Chondrocyte (in vitro differentiated cells): Measurements from ENCODE around the gene GPN2. TPM values are rescaled to one million over a fixed set of nuclear protein-coding genes. Genes with fewer than 3 reads are reported as not detected.

Experiments
- DNase-seq: peaks from one replicate; pipeline ENCODE4 v3.0.0; 2021; ENCODE audit warnings: mixed read lengths, low spot score
- H3K27ac Mint-ChIP-seq: one replicate; pipeline ENCODE4 v1.8.0; 2021; ENCODE audit warnings: mild to moderate bottlenecking, moderate library complexity, mixed read lengths; ENCODE audit not compliant: unreplicated experiment
- H3K27me3 Mint-ChIP-seq: 2 replicates; pipeline ENCODE4 v1.8.0; 2021; ENCODE audit warnings: low read depth, mixed read lengths
- H3K36me3 Mint-ChIP-seq: 2 replicates; pipeline ENCODE4 v1.8.0; 2021; ENCODE audit warnings: low read depth, mixed read lengths
- H3K4me1 Mint-ChIP-seq: 2 replicates; pipeline ENCODE4 v1.8.0; 2021; ENCODE audit warnings: low read depth, mild to moderate bottlenecking, mixed read lengths
- H3K4me3 Mint-ChIP-seq: one replicate; pipeline ENCODE4 v1.8.0; 2021; ENCODE audit warnings: mild to moderate bottlenecking, moderate library complexity, mixed read lengths; ENCODE audit not compliant: unreplicated experiment
- H3K9me3 Mint-ChIP-seq: 2 replicates; pipeline ENCODE4 v1.8.0; 2021; ENCODE audit warnings: low read depth, mixed read lengths
- CTCF ChIP-seq: fragments of 200-600 bp; sonication (generic); IDR thresholded peaks from 2 replicates; pipeline ENCODE4 v1.5.0; 2021; ENCODE audit warnings: antibody characterized with exemption, mild to moderate bottlenecking, moderate library complexity
- total RNA-seq: library from RNA; stranded (reverse); gene quantifications from 3 replicates; pipeline ENCODE4 v1.2.1, GENCODE V29; 2021

GPN2 gene
- total RNA-seq, 1 donor from 2014 or later: 19.8 TPM

GRCh38 chr1:26855636-26856035 lies 34.4 kb downstream of the GPN2 start:
- no peak for TF ChIP-seq CTCF
- Mint-ChIP-seq H3K4me3 (no peak overlapping the region), H3K4me1 (peaks cover 5% of the 10 kb centered on the region), H3K27me3 (no peaks in the 10 kb centered on the region), H3K9me3 (no peaks in the 10 kb centered on the region), H3K27ac (no peak overlapping the region), H3K36me3 (peaks cover 24% of the 10 kb centered on the region)
- DNase-seq: no peak

GRCh38 chr1:26854906-26855305 lies 35.2 kb downstream of the GPN2 start:
- H3K4me3 Mint-ChIP-seq: no peak overlapping the region
- no peaks in the 10 kb centered on the region for H3K9me3 Mint-ChIP-seq
- H3K27me3 Mint-ChIP-seq: no peaks in the 10 kb centered on the region
- peaks cover 30% of the 10 kb centered on the region for H3K36me3 Mint-ChIP-seq
- H3K4me1 Mint-ChIP-seq: peaks cover 5% of the 10 kb centered on the region
- H3K27ac Mint-ChIP-seq: no peak overlapping the region
- no peak for TF ChIP-seq CTCF
- no peak for DNase-seq

GRCh38 chr1:26853600-26853999 lies 36.5 kb downstream of the GPN2 start:
- H3K4me1 Mint-ChIP-seq: peaks cover 13% of the 10 kb centered on the region
- TF ChIP-seq CTCF: no peak
- H3K36me3 Mint-ChIP-seq: peaks cover 35% of the 10 kb centered on the region
- H3K27ac Mint-ChIP-seq: peak overlapping the region; percentile 49
- H3K27me3 Mint-ChIP-seq: no peaks in the 10 kb centered on the region
- no peak overlapping the region for H3K4me3 Mint-ChIP-seq
- DNase-seq: no peak
- H3K9me3 Mint-ChIP-seq: no peaks in the 10 kb centered on the region

- Mint-ChIP-seq H3K4me3 (no peak overlapping the region), H3K36me3 (peaks cover 38% of the 10 kb centered on the region), H3K4me1 (peaks cover 17% of the 10 kb centered on the region), H3K27ac (no peak overlapping the region), H3K27me3 (no peaks in the 10 kb centered on the region), H3K9me3 (no peaks in the 10 kb centered on the region)
- no peak for DNase-seq
- peak; percentile 88 for TF ChIP-seq CTCF
Measured at GRCh38 chr1:26853156-26853555, 36.9 kb downstream of the GPN2 start.

GRCh38 chr1:26852701-26853100 lies 37.4 kb downstream of the GPN2 start:
- DNase-seq: no peak
- no peak for TF ChIP-seq CTCF

More at GRCh38 chr1:26852701-26853100, 37.4 kb downstream of the GPN2 start:
- Mint-ChIP-seq H3K9me3 (no peaks in the 10 kb centered on the region), H3K4me1 (peaks cover 19% of the 10 kb centered on the region), H3K36me3 (peaks cover 40% of the 10 kb centered on the region), H3K27me3 (no peaks in the 10 kb centered on the region), H3K27ac (no peak overlapping the region), H3K4me3 (no peak overlapping the region)
